HG03558 (cell line): Measurements from ENCODE around the gene TMBIM1.
"Not testable (repeated sequence)": the region's sequence is repeated elsewhere in the genome, so short reads cannot be mapped to it uniquely, and the experiment has no call there.

Experiments used
- ATAC-seq: cut with Tn5 transposase; IDR thresholded peaks from one replicate; pipeline ENCODE4 v1.9.1; 2021; ENCODE audit warnings: moderate number of reproducible peaks; ENCODE audit not compliant: unreplicated experiment; ENCODE audit errors: extremely low read depth

TMBIM1 gene

GRCh38 chr2:218319813-218320365, 27.6 kb upstream of the TMBIM1 start:
- no peak for ATAC-seq

- no peak for ATAC-seq
Observed at GRCh38 chr2:218318241-218318640, 25.9 kb upstream of the TMBIM1 start.

GRCh38 chr2:218317835-218318234, 25.5 kb upstream of the TMBIM1 start:
- no peak for ATAC-seq

DNA sequence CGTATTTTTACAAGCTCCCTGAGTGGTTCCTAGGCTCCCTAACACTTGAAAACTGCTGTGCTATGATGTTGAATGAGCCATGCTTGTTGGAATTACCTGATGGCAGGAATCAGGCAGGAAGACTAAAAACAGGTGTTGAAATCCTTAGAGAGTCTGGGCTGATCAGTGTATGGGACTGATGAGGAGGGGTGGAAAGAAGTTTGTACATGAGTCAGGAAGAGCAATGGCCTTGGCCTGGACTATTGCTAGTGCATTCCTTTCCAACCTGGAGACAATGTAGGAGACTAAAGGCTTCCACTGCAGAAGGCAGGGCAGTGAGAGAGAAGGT, 25.0 kb upstream of the TMBIM1 start:
- ATAC-seq: no peak

DNA sequence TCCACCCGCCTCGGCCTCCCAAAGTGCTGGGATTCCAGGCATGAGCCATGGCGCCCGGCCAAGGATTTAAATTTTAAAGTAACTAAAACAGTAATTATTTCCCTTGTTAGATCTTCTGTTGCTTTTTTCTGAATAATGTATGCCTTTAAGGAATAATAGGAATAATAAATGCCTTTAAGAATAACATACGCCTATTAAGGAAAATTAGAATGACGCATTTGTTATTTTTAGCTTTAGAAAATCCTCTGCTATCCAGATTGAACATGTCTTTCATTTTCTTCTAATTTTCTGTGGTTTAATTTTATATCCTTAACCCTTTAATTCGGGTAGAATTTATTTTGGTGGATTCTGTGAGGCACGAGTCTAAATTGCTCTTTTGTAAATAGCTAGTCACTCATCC, 23.1 kb upstream of the TMBIM1 start:
- ATAC-seq: no peak

- not testable (repeated sequence) for ATAC-seq
Observed at GRCh38 chr2:218314764-218315163, 22.5 kb upstream of the TMBIM1 start.

GRCh38 chr2:218313356-218313755, 21.1 kb upstream of the TMBIM1 start:
- ATAC-seq: no peak

DNA sequence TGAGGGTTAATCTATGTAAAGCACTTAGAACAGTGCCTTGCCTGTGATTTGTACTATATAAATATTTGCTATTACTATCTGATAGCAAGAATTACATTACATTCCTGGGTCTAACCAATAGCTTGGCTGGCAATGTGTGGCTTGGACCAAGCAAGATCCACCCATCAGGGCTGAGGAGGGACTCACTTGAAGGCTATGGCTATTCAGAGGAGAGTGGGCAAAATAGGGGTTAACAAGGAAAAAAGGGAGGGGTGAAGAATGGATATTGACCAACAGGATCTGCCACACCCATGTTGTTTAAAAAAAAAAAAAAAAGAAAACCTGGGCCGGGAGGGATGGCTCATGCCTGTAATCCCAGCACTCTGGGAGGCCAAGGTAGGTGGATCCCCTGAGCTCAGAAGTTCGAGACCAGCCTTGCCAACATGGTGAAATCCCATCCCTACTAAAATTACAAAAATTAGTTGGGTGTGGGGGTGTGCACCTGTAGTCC, 20.0 kb upstream of the TMBIM1 start:
- ATAC-seq: no peak

DNA sequence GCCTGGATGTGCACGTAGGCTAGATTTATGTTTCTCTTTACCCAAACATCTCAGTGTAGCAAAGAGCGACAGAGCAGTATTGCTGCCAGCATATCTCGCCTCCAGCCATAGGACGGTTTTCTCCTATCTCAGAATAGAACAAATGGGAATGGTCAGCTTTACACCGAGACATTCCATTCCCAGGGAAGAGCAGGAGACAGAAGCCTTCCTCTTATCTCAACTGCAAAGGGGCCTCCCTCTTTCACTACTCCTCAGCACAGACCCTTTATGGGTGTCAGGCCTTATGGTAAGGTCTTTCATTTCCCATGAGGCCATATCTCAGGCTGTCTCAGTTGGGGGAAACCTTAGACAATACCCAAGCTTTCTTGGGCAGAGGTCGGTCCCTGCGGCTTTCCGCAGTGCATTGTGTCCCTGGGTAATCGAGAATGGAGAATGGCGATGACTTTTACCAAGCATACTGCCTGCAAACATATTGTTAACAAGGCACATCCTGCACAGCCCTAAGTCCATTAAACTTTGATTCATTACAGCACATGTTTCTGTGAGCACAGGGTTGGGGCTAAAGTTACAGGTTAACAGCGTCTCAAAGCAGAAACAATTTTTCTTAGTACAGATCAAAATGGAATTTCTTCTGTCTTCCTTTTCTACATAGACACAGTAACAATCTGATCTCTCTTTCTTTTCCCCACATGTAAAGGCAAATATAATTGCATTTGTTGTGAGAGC, 19.4 kb upstream of the TMBIM1 start:
- not testable (repeated sequence) for ATAC-seq

DNA sequence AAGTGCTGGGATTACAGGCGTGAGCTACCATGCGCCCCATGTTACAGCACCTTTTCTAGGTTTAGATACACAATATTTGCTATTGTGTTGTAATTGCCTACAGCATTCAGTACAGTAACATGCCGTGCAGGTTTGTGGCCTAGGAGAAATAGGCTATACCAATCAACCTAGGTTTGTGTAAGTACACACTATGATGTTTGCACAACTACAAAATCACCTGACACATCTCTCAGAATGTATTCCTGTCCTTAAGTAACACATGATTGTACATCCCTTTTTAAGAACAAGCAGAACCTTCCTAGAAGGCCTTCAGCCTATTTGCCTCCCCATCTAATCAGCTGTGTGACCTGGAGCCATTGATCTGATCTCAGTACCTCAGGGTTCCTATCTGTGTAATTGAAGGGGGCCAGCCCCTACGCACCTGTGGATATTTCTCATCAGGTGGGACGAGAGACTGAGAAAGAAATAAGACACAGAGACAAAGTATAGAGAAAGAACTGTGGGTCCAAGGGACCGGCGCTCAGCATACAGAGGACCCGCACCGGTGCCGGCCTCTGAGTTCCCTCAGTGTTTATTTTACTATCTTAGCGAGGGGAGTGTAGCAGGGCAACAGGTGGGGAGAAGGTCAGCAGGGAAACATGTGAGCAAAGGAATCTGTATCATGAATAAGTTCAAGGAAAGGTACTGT, 18.7 kb upstream of the TMBIM1 start:
- ATAC-seq: no peak

DNA sequence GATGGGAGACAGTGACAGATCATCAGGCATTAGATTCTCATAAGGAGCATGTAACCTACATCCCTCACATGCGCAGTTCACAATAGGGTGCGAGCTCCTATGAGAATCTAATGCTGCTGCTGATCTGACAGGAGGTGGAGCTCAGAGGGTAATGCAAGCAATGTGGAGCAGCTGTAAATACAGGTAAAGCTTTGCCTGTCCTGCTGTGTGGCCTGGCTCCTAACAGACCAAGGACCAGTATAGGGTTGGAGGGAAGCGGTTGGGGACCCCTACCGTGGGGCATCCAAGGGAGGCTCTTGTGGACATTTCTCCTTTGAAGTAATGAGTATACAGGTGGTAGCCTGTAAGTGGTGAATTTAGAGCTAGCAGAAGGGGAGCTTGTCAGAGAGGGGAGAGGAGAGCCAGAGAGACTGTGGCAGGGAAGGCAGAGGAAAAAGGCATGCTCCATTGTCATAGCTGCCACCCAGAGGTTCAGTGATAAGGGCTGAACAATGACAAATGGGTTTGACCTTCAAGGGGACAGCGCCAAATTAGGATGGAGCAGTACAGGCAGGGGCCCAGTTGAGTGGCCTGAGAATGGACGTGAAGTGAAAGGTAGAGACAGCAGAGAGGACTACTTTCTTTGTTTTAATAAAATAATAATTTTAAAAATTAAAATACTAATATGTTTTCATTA, 15.2 kb upstream of the TMBIM1 start:
- no peak for ATAC-seq

DNA sequence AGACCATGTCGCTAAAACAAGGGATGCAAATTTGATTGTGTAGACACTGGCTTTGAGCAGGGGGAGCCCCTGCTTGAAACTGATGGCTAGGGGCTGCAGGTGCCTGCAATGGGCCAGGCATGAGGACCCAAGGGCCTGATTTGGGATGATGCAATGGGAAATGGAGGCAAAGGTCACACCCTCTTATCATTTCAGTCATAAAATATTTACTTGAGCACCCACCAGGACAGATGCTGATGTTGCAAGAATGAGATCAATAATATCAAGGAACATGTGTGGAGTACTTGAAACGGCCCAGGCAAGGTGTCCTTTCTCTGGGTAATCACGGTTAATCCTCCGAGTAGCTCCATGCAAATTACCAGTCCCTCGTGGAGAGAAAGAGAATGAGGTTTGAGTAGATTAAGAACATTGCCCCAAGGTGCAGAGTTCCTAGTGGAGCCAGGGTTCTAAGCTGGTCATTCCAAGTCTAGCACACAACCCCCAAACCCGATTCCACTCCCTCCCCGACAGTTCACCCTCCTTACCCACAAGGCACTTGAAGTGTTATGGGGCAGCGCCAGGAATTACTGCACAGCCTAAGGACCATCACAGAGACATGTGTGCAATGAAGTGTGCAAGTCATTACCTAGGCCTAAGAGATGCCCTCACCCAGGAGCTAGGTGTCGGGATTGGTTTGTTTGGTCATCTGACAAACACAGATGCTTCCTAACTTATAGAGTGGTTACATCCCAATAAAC, 14.0 kb upstream of the TMBIM1 start:
- no peak for ATAC-seq

DNA sequence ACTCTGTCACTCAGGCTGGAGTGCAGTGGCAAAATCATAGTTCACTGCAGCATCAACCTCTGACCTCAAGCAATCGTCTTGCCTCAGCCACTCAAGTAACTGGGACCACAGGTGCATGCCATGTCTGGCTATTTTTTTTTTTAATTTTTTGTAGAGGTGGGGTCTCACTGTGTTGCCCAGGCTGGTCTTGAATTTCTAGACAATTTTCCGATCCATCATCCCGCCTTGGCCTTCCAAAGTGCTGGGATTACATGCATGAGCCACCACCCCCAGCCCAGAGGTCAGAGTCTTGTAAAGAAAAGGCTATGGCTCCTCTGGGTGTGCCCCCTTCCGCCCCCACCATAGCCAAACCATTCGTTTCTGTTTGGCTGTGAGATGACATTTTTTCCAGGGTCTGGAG, 13.1 kb upstream of the TMBIM1 start:
- ATAC-seq: no peak

DNA sequence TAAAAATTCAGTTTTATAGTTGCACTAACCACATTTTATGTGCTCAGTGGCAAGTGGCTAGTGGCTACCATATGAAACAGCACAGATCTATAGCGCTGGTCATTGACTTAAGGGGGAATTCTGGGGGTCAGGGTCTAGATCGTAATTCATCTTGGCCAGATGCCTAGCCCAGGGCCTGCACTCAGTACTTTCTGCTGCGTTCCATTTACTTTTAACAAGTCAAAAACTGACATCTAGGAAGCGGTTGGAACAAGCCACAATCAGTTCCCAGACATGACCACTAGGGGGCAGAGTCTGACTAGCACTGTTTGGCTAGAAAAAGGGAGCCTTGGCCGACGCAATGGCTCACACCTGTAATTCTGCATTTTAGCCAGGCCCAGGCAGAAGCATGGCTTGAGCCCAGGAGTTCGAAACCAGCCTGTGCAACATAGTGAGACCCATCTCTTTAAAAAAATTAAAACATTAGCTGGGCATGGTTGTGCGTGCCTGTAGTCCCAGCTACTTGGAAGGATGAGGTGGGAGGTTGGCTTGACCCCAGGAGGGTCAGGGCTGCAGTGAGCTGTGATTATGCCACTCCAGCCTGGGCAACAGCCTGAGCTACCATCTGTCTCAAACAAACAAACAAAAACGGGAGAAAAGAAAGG, 9.0 kb upstream of the TMBIM1 start:
- ATAC-seq: no peak

GRCh38 chr2:218300141-218300540, 7.8 kb upstream of the TMBIM1 start:
- ATAC-seq: no peak

GRCh38 chr2:218298314-218298875, 6.1 kb upstream of the TMBIM1 start:
- ATAC-seq: no peak

DNA sequence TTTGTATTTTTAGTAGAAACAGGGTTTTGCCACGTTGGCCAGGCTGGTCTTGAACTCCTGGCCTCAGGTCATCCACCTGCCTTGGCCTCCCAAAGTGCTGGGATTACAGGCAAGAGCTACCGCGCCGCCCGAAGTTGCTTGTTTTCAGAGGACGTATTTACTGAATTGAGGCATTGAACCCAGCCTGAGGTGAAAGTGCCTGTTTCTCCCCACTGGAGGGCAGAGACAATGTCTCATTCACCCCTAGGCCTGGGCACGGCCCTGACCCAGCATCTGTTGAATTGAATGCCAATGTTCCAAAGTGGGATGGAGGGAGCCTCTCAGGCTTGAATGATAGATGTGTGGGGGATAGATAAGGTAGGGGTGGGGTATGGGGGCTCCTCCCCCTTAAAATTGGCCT, 4.5 kb upstream of the TMBIM1 start:
- no peak for ATAC-seq

- no peak for ATAC-seq
Observed at GRCh38 chr2:218296200-218296599, 3.9 kb upstream of the TMBIM1 start.

DNA sequence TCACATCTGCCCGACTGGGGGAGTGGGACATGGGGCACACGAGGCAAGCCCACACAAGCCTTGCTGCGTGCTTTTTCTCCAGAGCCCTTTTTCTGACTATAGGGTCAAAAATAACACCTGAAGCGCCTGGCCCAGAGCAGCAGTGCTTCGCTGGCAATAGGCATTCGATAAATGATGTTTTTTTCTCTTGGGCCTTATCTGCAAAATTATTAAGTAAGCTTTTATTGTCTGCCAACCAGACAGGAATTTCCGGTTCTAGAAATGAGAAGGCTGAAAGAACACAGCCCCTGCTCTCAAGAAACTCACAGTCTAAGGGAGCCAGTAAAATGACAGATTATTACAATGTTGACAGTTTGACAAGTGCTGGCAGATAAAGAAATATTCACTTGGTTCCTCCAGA, 2.7 kb upstream of the TMBIM1 start:
- ATAC-seq: no peak
